Epithelial cell of proximal tubule (primary cell): ENCODE results near the gene SLC6A16. TPM values are rescaled to one million over a fixed set of nuclear protein-coding genes. Genes with fewer than 3 reads are reported as not detected.
A peak's percentile ranks its signal among the peaks of the same experiment; 100 is the strongest.
"Not testable (repeated sequence)": the region's sequence is repeated elsewhere in the genome, so short reads cannot be mapped to it uniquely, and the experiment has no call there.

ENCODE experiments used
- DNase-seq: peaks from one replicate; pipeline ENCODE4 v3.0.0-alpha.2; 2011; ENCODE audit warnings: low read depth
- H3K4me3 ChIP-seq: 2 replicates; pipeline ENCODE4 v1.5.1; 2011; ENCODE audit warnings: low read depth, mild to moderate bottlenecking, low read length
- total RNA-seq: library from RNA; depleted of rRNA; stranded (reverse); fragments of >200 nt; gene quantifications from 2 replicates; pipeline ENCODE4 v1.2.3, GENCODE V29; 2015
- TF ChIP-seq, protein P1 (sequence below): conservative IDR thresholded peaks from 2 replicates; pipeline ENCODE4 v1.5.1; 2012; ENCODE audit warnings: low read depth, mild to moderate bottlenecking, low read length

The SLC6A16 gene
- total RNA-seq, 1 donor from 2014 or later: 0.29 TPM

GRCh38 chr19:49272204-49272603 lies 52.8 kb downstream of the SLC6A16 start:
- TF ChIP-seq, protein P1, sequence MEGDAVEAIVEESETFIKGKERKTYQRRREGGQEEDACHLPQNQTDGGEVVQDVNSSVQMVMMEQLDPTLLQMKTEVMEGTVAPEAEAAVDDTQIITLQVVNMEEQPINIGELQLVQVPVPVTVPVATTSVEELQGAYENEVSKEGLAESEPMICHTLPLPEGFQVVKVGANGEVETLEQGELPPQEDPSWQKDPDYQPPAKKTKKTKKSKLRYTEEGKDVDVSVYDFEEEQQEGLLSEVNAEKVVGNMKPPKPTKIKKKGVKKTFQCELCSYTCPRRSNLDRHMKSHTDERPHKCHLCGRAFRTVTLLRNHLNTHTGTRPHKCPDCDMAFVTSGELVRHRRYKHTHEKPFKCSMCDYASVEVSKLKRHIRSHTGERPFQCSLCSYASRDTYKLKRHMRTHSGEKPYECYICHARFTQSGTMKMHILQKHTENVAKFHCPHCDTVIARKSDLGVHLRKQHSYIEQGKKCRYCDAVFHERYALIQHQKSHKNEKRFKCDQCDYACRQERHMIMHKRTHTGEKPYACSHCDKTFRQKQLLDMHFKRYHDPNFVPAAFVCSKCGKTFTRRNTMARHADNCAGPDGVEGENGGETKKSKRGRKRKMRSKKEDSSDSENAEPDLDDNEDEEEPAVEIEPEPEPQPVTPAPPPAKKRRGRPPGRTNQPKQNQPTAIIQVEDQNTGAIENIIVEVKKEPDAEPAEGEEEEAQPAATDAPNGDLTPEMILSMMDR: no peak
- H3K4me3 ChIP-seq: no peak overlapping the region
- peak; percentile 3 for DNase-seq

- TF ChIP-seq, protein P1: no peak
- no peak for DNase-seq
- H3K4me3 ChIP-seq: no peak overlapping the region
Measured at GRCh38 chr19:49271080-49271753, 53.8 kb downstream of the SLC6A16 start.

DNA sequence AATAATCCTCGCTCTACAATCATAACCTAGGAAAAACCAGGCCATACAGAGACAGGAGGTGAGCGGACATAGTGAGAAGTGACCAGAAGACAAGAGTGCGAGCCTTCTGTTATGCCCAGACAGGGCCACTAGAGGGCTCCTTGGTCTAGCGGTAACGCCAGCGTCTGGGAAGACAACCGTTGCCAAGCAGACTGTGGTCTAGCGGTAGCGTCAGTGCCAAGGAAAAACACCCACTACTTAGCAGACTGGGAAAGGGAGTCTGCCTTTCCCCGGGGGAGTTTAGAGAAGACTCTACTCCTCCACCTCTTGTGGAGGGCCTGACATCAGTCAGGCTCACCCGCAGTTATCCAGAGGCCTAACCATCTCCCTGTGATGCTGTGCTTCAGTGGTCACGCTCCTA lies 58.6 kb downstream of the SLC6A16 start:
- DNase-seq, H3K4me3 ChIP-seq: not testable (repeated sequence)
- TF ChIP-seq, protein P1: peak; percentile 43

DNA sequence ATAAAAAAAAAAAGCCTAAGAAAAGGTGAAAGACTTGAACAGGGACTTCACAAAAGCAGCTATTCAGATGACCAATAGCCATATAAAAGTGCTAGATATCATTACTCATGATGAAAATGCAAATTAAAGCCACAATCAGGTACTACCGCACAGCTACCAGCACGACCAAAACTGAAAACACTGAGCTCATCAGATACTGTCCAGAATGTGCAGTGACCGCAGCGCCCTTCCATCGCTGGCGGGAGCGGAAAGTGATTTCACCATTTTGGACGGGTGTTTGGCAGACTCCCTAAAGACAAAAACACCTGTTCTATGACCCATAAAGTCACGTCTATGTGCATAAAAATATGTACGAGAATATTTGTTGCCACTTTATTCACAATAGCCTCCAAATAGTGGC lies 60.7 kb downstream of the SLC6A16 start:
- H3K4me3 ChIP-seq: no peak overlapping the region
- no peak for DNase-seq
- TF ChIP-seq, protein P1: no peak

- TF ChIP-seq, protein P1: no peak
- no peak for DNase-seq
- no peak overlapping the region for H3K4me3 ChIP-seq
Measured at GRCh38 chr19:49261602-49262001, 63.4 kb downstream of the SLC6A16 start.

DNA sequence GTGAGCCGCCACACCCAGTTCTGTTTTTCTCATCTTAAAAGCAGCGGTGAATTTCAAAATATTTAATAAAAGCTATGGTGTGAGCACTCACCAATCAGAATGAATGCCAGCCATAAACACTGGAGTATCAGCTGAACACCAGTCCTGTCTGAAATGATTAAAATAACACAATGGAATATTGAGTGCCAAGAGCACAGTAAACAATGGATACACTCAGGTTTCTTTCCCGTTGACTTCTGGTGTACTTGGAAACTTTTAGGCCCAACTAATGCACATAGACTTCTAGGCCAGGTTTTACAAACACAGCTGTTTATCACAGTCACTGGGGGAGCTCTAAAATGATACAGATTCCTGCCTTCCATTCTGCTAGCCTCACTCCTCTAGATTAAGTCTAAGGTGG lies 68.3 kb downstream of the SLC6A16 start:
- no peak overlapping the region for H3K4me3 ChIP-seq
- TF ChIP-seq, protein P1: no peak
- DNase-seq: no peak

GRCh38 chr19:49255674-49256073 lies 69.3 kb downstream of the SLC6A16 start:
- no peak for DNase-seq
- TF ChIP-seq, protein P1: no peak

More at GRCh38 chr19:49255674-49256073, 69.3 kb downstream of the SLC6A16 start:
- no peak overlapping the region for H3K4me3 ChIP-seq
